WTC11 (cell line): ENCODE measurements around the gene PKD2L1. TPM values are rescaled to one million over a fixed set of nuclear protein-coding genes. Genes with fewer than 3 reads are reported as not detected.
"Not testable (repeated sequence)": the region's sequence is repeated elsewhere in the genome, so short reads cannot be mapped to it uniquely, and the experiment has no call there.

ENCODE experiments used
- ATAC-seq: fragments of 200-7000 bp; cut with Tn5 transposase; 2 replicates; pipeline ENCODE4 v1.10.0; 2021; ENCODE audit warnings: mild to moderate bottlenecking, moderate library complexity
- CTCF ChIA-PET: fragments of 300-600 bp; sonication (Branson Sonifier 250); formaldehyde crosslinking; loops from one replicate; lab custom pipeline; 2021; ENCODE audit warnings: antibody characterized with exemption; lab: Charles Lee
- POLR2A ChIA-PET: fragments of 350-600 bp; sonication (Branson Sonifier 250); formaldehyde crosslinking; loops from one replicate; lab custom pipeline; 2021; ENCODE audit warnings: antibody characterized with exemption; lab: Charles Lee
- DNase-seq: peaks from one replicate; pipeline ENCODE4 v3.0.0; 2021; ENCODE audit warnings: low spot score
- H3K27ac Mint-ChIP-seq: 2 replicates; pipeline ENCODE4 v1.8.0; 2021; ENCODE audit warnings: mixed read lengths
- H3K27me3 Mint-ChIP-seq: 2 replicates; pipeline ENCODE4 v1.8.0; 2021; ENCODE audit warnings: low read depth, mild to moderate bottlenecking, moderate library complexity, mixed read lengths
- H3K36me3 Mint-ChIP-seq: 2 replicates; pipeline ENCODE4 v1.8.0; 2021; ENCODE audit warnings: mixed read lengths
- H3K4me1 Mint-ChIP-seq: 2 replicates; pipeline ENCODE4 v1.8.0; 2022; ENCODE audit warnings: mixed read lengths
- H3K4me3 Mint-ChIP-seq: 2 replicates; pipeline ENCODE4 v1.8.0; 2021; ENCODE audit warnings: mild to moderate bottlenecking, moderate library complexity, mixed read lengths
- H3K9me3 Mint-ChIP-seq: 2 replicates; pipeline ENCODE4 v1.8.0; 2021; ENCODE audit warnings: mixed read lengths
- CBFB ChIP-seq: sonication (generic); formaldehyde crosslinking; IDR thresholded peaks from 2 replicates; pipeline ENCODE4 v1.8.1; 2022; ENCODE audit warnings: mild to moderate bottlenecking, low read depth, missing genetic modification reagents
- CREB1 ChIP-seq: sonication (generic); formaldehyde crosslinking; IDR thresholded peaks from 2 replicates; pipeline ENCODE4 v1.8.0; 2023; ENCODE audit warnings: mild to moderate bottlenecking, missing genetic modification reagents
- FOXP1 ChIP-seq: sonication (generic); formaldehyde crosslinking; IDR thresholded peaks from 2 replicates; pipeline ENCODE4 v1.8.0; 2022; ENCODE audit warnings: missing genetic modification reagents, mild to moderate bottlenecking, moderate library complexity, borderline replicate concordance
- GABPB1 ChIP-seq: sonication (generic); formaldehyde crosslinking; IDR thresholded peaks from 2 replicates; pipeline ENCODE4 v1.8.1; 2023; ENCODE audit warnings: mild to moderate bottlenecking, missing genetic modification reagents
- HMGA2 ChIP-seq: fragments of 250-450 bp; sonication (Bioruptor Pico); IDR thresholded peaks from 2 replicates; pipeline ENCODE4 v1.4.0; 2021; ENCODE audit warnings: mild to moderate bottlenecking, moderate library complexity
- JAZF1 ChIP-seq: fragments of 250-450 bp; sonication (Bioruptor Pico); IDR thresholded peaks from 2 replicates; pipeline ENCODE4 v1.9.0; 2021; ENCODE audit warnings: moderate library complexity, mild to moderate bottlenecking, inconsistent platforms
- KAT7 ChIP-seq: sonication (generic); formaldehyde crosslinking; IDR thresholded peaks from 2 replicates; pipeline ENCODE4 v1.8.1; 2023; ENCODE audit warnings: missing genetic modification reagents, mild to moderate bottlenecking, borderline replicate concordance
- MXD4 ChIP-seq: fragments of 250-450 bp; sonication (Bioruptor Pico); IDR thresholded peaks from 2 replicates; pipeline ENCODE4 v1.8.0; 2021; ENCODE audit warnings: mild to moderate bottlenecking, moderate library complexity, borderline replicate concordance
- MYBL2 ChIP-seq: sonication (generic); formaldehyde crosslinking; IDR thresholded peaks from 2 replicates; pipeline ENCODE4 v1.8.1; 2023; ENCODE audit warnings: mild to moderate bottlenecking, moderate library complexity, missing genetic modification reagents
- NFYB ChIP-seq: sonication (generic); formaldehyde crosslinking; conservative IDR thresholded peaks from 2 replicates; pipeline ENCODE4 v1.8.0; 2022; ENCODE audit warnings: low read depth, missing genetic modification reagents
- PRRX2 ChIP-seq: fragments of 250-450 bp; sonication (Bioruptor Pico); IDR thresholded peaks from 2 replicates; pipeline ENCODE4 v1.8.0; 2021; ENCODE audit warnings: mild to moderate bottlenecking
- SMAD3 ChIP-seq: sonication (generic); formaldehyde crosslinking; IDR thresholded peaks from 2 replicates; pipeline ENCODE4 v1.8.0; 2022; ENCODE audit warnings: missing genetic modification reagents, mild to moderate bottlenecking, borderline replicate concordance
- TEAD1 ChIP-seq: sonication (generic); formaldehyde crosslinking; IDR thresholded peaks from 2 replicates; pipeline ENCODE4 v1.8.0; 2022; ENCODE audit warnings: mild to moderate bottlenecking, missing genetic modification reagents
- TEAD4 ChIP-seq: sonication (generic); formaldehyde crosslinking; IDR thresholded peaks from 2 replicates; pipeline ENCODE4 v1.8.0; 2022; ENCODE audit warnings: mild to moderate bottlenecking, missing genetic modification reagents
- ZNF396 ChIP-seq: fragments of 250-450 bp; sonication (Bioruptor Pico); IDR thresholded peaks from 2 replicates; pipeline ENCODE4 v1.8.0; 2021; ENCODE audit warnings: mild to moderate bottlenecking, moderate library complexity, borderline replicate concordance
- ZNF423 ChIP-seq: fragments of 250-450 bp; sonication (Bioruptor Pico); IDR thresholded peaks from 2 replicates; pipeline ENCODE4 v2.1.2; 2022; ENCODE audit warnings: mild to moderate bottlenecking, moderate library complexity
- total RNA-seq: library from RNA; stranded (reverse); gene quantifications from 3 replicates; pipeline ENCODE4 v1.2.3, GENCODE V29; 2021
- TF ChIP-seq, protein P1 (sequence below): sonication (generic); formaldehyde crosslinking; IDR thresholded peaks from 2 replicates; pipeline ENCODE4 v1.8.0; 2022; ENCODE audit warnings: mild to moderate bottlenecking, missing genetic modification reagents
- TF ChIP-seq, protein P2 (sequence below): sonication (generic); formaldehyde crosslinking; IDR thresholded peaks from 2 replicates; pipeline ENCODE4 v1.8.1; 2023; ENCODE audit warnings: mild to moderate bottlenecking, missing genetic modification reagents
- TF ChIP-seq, protein P3 (sequence below): sonication (generic); formaldehyde crosslinking; IDR thresholded peaks from 2 replicates; pipeline ENCODE4 v1.8.0; 2023; ENCODE audit warnings: missing genetic modification reagents, mild to moderate bottlenecking, borderline replicate concordance
- TF ChIP-seq, protein P4 (sequence below): sonication (generic); formaldehyde crosslinking; IDR thresholded peaks from 2 replicates; pipeline ENCODE4 v1.8.1; 2023; ENCODE audit warnings: mild to moderate bottlenecking, missing genetic modification reagents

The PKD2L1 gene
- total RNA-seq, 1 experiment from 2014 or later: not detected

DNA sequence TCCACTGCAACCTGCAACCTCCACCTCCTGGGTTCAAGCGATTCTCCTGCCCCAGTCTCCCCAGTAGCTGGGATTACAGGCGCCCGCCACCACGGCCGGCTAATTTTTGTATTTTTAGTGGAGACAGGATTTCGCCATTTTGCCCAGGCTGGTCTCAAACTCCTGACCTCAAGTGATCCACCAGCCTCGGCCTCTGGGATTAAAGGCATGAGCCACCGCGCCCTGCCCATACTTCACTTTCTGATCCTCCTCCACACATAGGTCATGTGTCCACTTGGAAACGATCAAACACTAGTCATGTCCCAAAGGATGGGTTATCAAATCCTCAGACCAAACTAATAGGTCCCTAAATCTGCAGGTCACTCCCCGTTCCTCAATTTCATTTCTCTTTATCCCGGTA is 44.7 kb downstream of the PKD2L1 start:
- ATAC-seq: not testable (repeated sequence)
- H3K4me1 Mint-ChIP-seq: peaks cover 17% of the 10 kb centered on the region
- CTCF ChIA-PET: interaction anchor here (2.4 kb wide), 1 partner anchor 233 kb away, joined by 6 read pairs; no protein-coding TSS in a partner anchor

DNA sequence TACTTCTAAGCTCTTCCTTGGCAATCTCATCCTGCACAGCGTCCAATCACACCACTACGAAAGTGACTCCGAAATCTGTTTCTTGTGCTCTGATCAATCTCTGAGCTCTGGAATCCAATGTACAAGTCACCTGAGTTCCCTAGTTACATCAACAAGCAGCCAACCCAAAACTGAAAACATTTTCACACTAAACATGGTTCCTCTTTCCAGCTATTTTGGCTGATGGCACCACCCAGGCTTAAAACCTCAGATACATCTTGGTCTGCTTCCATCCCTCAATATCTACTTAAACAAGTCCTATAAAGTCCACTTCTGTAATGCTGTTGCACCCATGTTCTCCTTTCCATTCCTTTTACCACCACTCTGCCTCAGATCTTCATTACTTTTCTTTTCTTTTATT is 47.1 kb downstream of the PKD2L1 start:
- CTCF ChIA-PET: interaction anchor here (1.4 kb wide), 1 partner anchor 42 kb away, joined by 3 read pairs; no protein-coding TSS in a partner anchor
- Mint-ChIP-seq H3K27ac (no peak overlapping the region), H3K4me1 (peaks cover 17% of the 10 kb centered on the region), H3K27me3 (peaks cover 2% of the 10 kb centered on the region; the same call in 1 of the 2 replicates), H3K36me3 (peaks cover 28% of the 10 kb centered on the region), H3K4me3 (no peak overlapping the region), H3K9me3 (peaks cover 9% of the 10 kb centered on the region)
- DNase-seq: no peak
- POLR2A ChIA-PET: no interaction called here
- TF ChIP-seq, protein P1, sequence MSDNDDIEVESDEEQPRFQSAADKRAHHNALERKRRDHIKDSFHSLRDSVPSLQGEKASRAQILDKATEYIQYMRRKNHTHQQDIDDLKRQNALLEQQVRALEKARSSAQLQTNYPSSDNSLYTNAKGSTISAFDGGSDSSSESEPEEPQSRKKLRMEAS (CRISPR knock-in tag): no peak
- TF ChIP-seq, protein P2, sequence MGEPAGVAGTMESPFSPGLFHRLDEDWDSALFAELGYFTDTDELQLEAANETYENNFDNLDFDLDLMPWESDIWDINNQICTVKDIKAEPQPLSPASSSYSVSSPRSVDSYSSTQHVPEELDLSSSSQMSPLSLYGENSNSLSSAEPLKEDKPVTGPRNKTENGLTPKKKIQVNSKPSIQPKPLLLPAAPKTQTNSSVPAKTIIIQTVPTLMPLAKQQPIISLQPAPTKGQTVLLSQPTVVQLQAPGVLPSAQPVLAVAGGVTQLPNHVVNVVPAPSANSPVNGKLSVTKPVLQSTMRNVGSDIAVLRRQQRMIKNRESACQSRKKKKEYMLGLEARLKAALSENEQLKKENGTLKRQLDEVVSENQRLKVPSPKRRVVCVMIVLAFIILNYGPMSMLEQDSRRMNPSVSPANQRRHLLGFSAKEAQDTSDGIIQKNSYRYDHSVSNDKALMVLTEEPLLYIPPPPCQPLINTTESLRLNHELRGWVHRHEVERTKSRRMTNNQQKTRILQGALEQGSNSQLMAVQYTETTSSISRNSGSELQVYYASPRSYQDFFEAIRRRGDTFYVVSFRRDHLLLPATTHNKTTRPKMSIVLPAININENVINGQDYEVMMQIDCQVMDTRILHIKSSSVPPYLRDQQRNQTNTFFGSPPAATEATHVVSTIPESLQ (CRISPR knock-in tag): no peak
- TF ChIP-seq FOXP1 (CRISPR knock-in tag): no peak
- TF ChIP-seq ZNF423 (CRISPR knock-in tag): no peak
- no peak for TF ChIP-seq CBFB (CRISPR knock-in tag)
- TF ChIP-seq JAZF1 (CRISPR knock-in tag): no peak
- no peak for ATAC-seq

More for the DNA sequence above, 44.7 kb downstream of the PKD2L1 start:
- not testable (repeated sequence) for H3K9me3 Mint-ChIP-seq, DNase-seq, H3K27me3 Mint-ChIP-seq
- Mint-ChIP-seq H3K27ac (peak overlapping the region; percentile 94), H3K36me3 (peaks cover 11% of the 10 kb centered on the region), H3K4me3 (peak overlapping the region; percentile 99)
- POLR2A ChIA-PET: interaction anchor here (0.6 kb wide), 1 partner anchor 553 kb away, joined by 3 read pairs; the partner anchor contains the start of genes COX15 and CUTC

DNA sequence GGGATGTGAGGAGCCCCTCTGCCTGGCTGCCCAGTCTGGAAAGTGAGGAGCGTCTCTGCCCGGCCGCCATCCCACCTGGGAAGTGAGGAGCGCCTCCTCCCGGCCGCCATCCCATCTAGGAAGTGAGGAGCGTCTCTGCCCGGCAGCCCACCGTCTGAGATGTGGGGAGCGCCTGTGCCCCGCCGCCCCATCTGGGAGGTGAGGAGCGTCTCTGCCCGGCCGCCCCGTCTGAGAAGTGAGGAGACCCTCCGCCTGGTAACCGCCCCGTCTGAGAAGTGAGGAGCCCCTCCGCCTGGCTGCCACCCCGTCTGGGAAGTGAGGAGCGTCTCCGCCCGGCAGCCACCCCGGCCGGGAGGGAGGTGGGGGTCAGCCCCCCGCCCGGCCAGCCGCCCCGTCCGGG is 53.1 kb downstream of the PKD2L1 start:
- H3K9me3 Mint-ChIP-seq, H3K27me3 Mint-ChIP-seq, ATAC-seq, DNase-seq, H3K27ac Mint-ChIP-seq, H3K4me1 Mint-ChIP-seq, H3K4me3 Mint-ChIP-seq, POLR2A ChIA-PET, CTCF ChIA-PET: not testable (repeated sequence)
- H3K36me3 Mint-ChIP-seq: peaks cover 49% of the 10 kb centered on the region

DNA sequence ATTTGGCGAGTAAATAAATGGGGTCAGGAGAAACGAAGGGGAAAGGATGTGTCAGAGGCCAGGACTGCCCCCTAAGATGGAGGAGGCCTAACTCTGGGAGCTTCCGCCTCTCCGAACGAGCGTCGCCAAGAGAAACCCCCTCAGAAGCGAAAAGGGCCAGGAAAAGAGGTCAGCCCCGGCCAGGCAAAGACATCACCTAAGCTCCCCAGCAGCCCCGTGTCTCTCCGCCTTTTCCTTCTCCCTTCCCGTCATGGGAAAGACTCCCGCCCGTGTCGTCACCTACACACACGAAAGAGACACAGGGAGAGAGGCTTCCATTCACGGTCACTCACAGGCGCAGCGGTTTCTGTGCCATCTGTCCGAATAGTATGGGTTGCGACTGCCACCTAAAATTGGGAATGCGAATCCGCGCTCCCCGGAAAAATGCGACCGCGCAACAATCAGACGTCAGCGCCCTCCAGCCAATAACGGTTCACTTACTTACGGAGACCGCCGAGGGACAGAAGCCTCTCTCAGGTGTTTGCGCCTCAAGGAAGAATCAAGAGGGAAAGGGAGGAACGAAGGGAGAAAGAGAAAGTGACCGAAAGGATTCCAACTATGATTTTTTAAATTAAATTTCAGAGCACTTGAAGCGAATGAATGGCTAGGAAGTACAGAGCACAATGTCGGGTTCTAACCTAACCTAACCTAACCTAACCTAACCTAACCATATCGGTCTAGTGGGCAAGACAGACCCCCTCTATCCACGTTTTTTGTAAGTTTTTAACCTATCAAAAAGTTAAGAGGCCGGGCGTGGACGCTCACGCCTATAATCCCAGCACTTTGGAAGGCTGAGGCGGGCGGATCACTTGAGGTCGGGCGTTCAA is 62.6 kb downstream of the PKD2L1 start, which contains the start of gene CWF19L1:
TSS of gene CWF19L1 (minus strand) at position 400 of the 866 bp plus-strand sequence. CDS start at position 355, 45 bp downstream.
- no peaks in the 10 kb centered on the region for H3K9me3 Mint-ChIP-seq
- ChIA-PET POLR2A (no interaction called here), CTCF (no interaction called here)
- peak; percentile 95 for ATAC-seq
- peaks cover 2% of the 10 kb centered on the region; the same call in 1 of the 2 replicates for H3K36me3 Mint-ChIP-seq
- H3K4me3 Mint-ChIP-seq: peak within 1 kb of the TSS; percentile 99
- peak; percentile 84 for DNase-seq
- H3K27me3 Mint-ChIP-seq: no peaks in the 10 kb centered on the region
- peak within 1 kb of the TSS; percentile 99 for H3K27ac Mint-ChIP-seq
- peaks cover 8% of the 10 kb centered on the region for H3K4me1 Mint-ChIP-seq
- TF ChIP-seq MYBL2 (0 out of 2 replicates have a peak, but pooled peaks have one; percentile 43), CREB1 (CRISPR knock-in tag) (peak; percentile 93), ZNF396 (CRISPR knock-in tag) (no peak), SMAD3 (CRISPR knock-in tag) (no peak), PRRX2 (CRISPR knock-in tag) (no peak), KAT7 (no peak), NFYB (CRISPR knock-in tag) (peak; percentile 79), TEAD1 (peak; percentile 73; the same call in 1 of the 2 replicates), HMGA2 (CRISPR knock-in tag) (peak; percentile 9; the same call in 1 of the 2 replicates), TEAD4 (0 out of 2 replicates have a peak, but pooled peaks have one; percentile 28), GABPB1 (CRISPR knock-in tag) (peak; percentile 15; the same call in 1 of the 2 replicates), MXD4 (CRISPR knock-in tag) (no peak)
- TF ChIP-seq, protein P3, sequence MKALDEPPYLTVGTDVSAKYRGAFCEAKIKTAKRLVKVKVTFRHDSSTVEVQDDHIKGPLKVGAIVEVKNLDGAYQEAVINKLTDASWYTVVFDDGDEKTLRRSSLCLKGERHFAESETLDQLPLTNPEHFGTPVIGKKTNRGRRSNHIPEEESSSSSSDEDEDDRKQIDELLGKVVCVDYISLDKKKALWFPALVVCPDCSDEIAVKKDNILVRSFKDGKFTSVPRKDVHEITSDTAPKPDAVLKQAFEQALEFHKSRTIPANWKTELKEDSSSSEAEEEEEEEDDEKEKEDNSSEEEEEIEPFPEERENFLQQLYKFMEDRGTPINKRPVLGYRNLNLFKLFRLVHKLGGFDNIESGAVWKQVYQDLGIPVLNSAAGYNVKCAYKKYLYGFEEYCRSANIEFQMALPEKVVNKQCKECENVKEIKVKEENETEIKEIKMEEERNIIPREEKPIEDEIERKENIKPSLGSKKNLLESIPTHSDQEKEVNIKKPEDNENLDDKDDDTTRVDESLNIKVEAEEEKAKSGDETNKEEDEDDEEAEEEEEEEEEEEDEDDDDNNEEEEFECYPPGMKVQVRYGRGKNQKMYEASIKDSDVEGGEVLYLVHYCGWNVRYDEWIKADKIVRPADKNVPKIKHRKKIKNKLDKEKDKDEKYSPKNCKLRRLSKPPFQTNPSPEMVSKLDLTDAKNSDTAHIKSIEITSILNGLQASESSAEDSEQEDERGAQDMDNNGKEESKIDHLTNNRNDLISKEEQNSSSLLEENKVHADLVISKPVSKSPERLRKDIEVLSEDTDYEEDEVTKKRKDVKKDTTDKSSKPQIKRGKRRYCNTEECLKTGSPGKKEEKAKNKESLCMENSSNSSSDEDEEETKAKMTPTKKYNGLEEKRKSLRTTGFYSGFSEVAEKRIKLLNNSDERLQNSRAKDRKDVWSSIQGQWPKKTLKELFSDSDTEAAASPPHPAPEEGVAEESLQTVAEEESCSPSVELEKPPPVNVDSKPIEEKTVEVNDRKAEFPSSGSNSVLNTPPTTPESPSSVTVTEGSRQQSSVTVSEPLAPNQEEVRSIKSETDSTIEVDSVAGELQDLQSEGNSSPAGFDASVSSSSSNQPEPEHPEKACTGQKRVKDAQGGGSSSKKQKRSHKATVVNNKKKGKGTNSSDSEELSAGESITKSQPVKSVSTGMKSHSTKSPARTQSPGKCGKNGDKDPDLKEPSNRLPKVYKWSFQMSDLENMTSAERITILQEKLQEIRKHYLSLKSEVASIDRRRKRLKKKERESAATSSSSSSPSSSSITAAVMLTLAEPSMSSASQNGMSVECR (CRISPR knock-in tag): peak; percentile 77; the same call in 1 of the 2 replicates
- TF ChIP-seq, protein P4, sequence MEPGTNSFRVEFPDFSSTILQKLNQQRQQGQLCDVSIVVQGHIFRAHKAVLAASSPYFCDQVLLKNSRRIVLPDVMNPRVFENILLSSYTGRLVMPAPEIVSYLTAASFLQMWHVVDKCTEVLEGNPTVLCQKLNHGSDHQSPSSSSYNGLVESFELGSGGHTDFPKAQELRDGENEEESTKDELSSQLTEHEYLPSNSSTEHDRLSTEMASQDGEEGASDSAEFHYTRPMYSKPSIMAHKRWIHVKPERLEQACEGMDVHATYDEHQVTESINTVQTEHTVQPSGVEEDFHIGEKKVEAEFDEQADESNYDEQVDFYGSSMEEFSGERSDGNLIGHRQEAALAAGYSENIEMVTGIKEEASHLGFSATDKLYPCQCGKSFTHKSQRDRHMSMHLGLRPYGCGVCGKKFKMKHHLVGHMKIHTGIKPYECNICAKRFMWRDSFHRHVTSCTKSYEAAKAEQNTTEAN (CRISPR knock-in tag): 0 out of 2 replicates have a peak, but pooled peaks have one; percentile 25
